NOMO-1 (cell line): ENCODE data around the gene TESK2.
A peak's percentile ranks its signal among the peaks of the same experiment; 100 is the strongest.
"Not testable (repeated sequence)": the region's sequence is repeated elsewhere in the genome, so short reads cannot be mapped to it uniquely, and the experiment has no call there.

ENCODE experiments used
- DNase-seq, 2 experiments: peaks; one replicate each; lab custom pipeline; 2025; ENCODE audit not compliant: unreplicated experiment in 2 of 2; lab: John Stamatoyannopoulos, UW

TESK2 gene

GRCh38 chr1:45474194-45474593 lies 16.8 kb downstream of the TESK2 start:
- not testable (repeated sequence) for DNase-seq

DNA sequence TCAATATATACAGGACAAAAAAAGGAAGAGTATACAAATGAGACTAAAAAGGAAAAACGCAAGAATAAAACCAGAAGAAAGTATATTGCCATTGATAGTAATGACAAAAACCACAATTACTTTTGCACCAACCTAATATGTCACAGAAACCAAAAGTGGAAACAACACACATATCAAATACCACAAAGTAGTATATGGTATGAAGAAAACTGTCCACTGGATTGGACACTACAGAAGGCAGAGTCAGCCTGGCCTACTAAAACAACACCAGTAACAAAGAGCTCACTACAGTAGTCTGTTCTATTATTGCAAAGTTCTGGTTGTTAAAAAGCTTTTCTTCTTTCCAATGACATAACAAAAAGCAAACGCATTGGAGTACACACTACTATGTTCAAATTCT lies 17.7 kb downstream of the TESK2 start:
- DNase-seq = no peak

- DNase-seq = no peak
Observed at GRCh38 chr1:45470306-45470798, 20.6 kb downstream of the TESK2 start.

GRCh38 chr1:45467353-45467752 lies 23.6 kb downstream of the TESK2 start:
- not testable (repeated sequence) for DNase-seq

DNA sequence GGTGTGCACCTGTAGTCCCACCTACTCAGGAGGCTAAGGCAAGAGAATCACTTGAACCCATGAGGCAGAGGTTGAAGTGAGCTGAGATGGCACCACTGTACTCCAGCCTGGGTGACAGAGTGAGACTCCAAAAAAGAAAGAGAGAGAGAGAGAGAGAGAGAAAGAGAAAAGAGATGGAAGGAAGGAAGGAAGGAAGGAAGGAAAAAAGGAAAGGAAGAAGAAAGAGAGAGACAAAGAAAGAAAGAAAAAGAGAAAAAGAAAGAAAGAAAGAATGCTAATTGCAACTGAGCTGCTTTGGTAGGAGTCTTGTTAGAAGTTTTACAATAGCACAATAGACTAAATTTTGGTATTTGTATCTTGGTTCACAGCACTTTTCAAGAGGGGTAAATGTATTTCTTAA lies 25.7 kb downstream of the TESK2 start:
- DNase-seq = no peak

GRCh38 chr1:45458894-45459293 lies 32.1 kb downstream of the TESK2 start:
- DNase-seq = no peak

GRCh38 chr1:45456531-45456930 lies 34.4 kb downstream of the TESK2 start:
- no peak for DNase-seq

GRCh38 chr1:45455162-45455561 lies 35.8 kb downstream of the TESK2 start:
- no peak for DNase-seq

DNA sequence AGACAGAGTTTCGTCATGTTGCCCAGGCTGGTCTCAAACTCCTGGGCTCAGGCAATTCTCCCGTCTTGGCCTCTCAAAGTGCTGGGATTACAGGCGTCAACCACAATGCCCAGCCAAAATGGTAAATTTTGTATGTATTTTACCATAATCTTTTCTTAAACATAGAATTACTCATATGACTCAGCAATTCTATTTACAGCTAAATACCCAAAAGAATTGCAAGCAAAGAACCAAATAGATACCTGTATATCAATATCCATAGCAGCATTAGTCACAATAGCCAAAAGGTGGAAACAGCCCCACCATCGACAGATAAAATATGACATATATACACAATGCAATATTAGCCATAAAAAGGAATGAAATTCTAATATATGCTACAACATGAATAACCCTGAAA lies 36.5 kb downstream of the TESK2 start:
- DNase-seq = no peak

GRCh38 chr1:45452503-45452902 lies 38.5 kb downstream of the TESK2 start:
- DNase-seq = no peak

GRCh38 chr1:45448357-45448756 lies 42.6 kb downstream of the TESK2 start:
- DNase-seq = no peak

DNA sequence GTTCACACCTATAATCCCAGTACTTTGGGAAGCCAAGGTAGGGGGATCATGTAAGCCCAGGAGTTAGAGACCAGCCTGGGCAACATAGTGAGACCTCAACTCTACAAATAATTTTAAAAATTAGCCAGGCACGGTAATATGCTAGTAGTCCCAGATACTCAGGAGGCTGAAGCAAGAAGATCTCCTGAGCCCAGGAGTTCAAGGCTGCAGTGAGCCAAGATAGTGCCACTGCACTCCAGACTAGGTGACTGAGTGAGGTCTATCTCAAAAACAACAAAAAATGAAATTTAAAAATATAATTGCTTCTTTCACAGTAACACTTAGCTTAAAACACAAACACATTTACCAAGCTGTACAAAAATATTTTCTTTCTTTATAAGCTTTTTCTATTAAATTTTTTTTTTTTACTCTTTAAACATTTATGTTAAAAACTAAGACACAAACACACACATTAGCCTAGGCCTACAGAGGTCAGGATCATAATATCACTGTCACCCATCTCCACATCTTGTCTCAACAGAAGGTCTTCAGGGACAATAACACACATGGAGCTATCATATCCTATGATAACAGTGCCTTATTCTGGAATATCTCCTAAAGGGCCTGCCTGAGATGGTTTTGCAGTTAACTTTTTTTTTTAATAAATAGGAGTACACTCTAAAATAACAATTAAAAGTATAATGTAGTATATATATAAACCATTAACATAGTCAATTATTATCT lies 43.9 kb downstream of the TESK2 start:
- no peak for DNase-seq

- DNase-seq = no peak
Observed at GRCh38 chr1:45446530-45446929, 44.4 kb downstream of the TESK2 start.

- peak in 1 of 2 experiments; percentile 21 for DNase-seq
Observed at GRCh38 chr1:45444609-45445131, 46.3 kb downstream of the TESK2 start.

DNA sequence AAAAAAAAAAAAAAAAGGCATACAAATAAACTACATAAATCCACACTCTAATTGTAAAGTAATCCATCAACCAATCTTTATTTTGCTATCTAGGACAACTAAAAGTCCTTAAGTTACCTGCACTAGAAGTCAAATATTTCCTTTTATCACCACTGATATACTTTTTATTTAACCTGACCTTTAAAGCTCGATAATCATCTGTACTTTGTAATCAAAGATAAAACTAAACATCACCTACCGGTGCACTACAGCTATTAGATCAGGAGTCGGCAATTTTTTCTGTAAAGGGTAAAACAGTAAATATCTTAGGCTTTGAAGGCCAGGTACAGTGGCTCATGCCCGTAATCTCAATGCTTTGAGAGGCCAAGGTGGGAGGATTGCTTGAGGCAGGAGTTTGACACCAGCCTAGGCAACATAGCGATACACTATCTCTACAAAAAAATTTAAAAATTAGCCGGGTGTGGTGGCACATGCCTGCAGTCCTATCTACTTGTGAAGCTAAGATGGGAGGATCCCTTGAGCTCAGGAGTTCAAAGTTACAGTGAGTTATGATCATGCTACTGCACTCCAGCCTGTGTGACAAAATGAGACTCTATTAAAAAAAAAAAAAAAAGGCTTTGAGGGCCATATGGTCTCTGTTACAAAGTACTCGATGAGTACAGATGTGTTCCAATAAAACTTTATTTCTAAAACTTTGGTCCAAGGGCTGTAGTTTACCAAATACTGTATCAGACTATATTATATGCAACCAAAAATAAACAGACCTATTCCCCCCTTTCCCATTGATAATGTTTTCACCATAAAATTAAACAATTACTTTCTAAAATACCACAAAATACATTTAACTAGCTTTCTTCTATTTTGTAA lies 47.1 kb downstream of the TESK2 start:
- DNase-seq = no peak

DNA sequence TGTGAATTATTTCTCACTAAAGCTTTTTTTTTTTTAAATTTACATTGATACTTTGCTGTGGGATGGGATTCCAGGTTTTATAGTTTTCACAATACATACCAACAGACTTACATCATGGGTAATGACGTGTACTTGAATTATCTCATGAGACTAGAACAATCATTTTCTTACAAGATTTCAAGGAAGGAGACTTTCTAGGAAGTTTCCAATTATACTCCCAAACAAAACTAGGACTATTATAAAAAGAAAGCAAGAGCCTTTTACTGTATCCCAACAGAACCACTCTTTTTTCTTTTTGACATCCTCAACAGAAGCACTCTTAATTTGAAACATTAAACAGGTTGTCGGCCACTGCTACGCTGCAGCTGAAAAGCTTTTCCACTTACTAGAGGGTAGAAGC lies 48.7 kb downstream of the TESK2 start:
- DNase-seq = no peak

GRCh38 chr1:45437323-45437722 lies 53.6 kb downstream of the TESK2 start:
- DNase-seq = no peak

DNA sequence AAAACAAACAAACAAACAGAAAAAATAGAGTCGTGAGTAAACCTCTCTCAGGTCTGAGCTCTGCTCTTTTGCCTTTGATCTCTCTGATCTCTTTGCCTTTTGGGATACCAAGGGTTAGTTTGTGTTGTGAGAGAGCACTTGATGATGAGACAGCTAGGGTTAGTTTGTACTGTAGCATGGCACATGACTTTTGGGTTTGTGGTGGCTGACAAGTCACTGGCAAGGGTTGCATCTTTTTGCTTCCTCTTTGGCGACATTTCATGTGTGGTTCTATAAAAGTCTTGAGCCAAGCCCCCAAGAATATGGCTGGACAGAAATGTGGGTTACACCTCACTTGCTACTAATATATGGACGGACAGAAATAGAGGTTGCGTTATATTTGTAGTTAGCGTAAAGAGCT lies 60.5 kb downstream of the TESK2 start:
- peak; percentile 9 to 26 for DNase-seq

GRCh38 chr1:45429561-45430159 lies 61.3 kb downstream of the TESK2 start:
- DNase-seq = peak in 1 of 2 experiments; percentile 49

DNA sequence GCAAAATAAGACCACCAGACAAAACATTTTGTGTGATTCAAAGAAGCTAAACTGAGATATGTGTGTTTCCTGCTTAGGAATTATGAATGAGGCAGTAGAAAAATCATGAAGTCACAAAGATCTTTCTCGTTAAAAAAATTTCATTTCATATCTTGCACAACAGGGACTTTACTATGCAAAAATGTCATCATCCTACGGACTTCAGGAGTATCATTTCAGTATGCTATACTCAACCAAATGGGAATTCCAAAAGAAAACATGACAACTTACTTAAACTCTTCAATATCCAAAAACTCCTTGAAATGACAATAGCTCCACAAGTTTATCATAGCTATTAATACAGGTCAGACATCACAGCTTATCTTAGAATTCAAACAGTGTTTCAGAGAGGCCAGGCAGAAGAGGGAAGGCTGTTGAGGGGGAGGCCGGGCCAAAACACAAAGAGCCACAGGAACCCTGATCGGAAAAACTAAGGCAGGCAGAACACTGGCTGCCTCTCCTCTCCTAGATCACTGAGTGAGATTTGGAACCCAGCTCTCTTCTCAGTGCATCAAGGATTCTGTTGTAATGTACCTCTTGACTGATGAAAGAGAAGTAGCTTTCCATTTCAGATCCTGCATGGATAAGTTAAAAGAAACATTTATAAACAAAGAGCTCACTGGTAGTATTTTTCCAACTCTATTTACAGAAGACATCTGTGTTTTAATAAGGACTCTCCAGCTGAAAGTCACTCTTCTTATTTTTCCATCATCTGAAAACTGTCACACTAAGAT lies 66.9 kb downstream of the TESK2 start:
- DNase-seq = no peak
